GM12872 (cell line): Measurements from ENCODE around the gene EXOC4.

Experiments used
- TF ChIP-seq, protein P1 (sequence below): IDR thresholded peaks from 3 replicates; pipeline ENCODE4 v1.5.1; 2011; ENCODE audit warnings: low read depth, mild to moderate bottlenecking, low read length, moderate library complexity; ENCODE audit not compliant: insufficient read depth

Gene EXOC4

DNA sequence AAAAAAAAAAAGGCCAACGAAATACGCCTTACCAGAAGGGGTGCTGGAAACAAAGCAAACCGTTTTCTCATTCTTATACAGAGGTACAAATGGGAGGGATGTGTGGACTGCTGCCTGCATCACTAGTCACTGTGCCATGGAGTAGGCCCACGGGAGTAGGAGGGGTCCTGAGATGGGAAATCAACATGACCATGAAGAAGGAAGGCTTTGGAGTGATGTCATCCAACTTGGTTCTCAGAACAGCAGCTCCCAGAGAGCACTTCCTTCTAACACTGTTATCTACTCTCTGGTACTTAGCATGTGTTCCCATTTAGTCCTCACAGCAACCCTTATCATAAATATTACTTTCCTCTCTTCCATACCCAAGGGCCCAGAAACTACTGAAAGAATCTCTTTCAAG lies 814.3 kb downstream of the EXOC4 start:
- TF ChIP-seq, protein P1, sequence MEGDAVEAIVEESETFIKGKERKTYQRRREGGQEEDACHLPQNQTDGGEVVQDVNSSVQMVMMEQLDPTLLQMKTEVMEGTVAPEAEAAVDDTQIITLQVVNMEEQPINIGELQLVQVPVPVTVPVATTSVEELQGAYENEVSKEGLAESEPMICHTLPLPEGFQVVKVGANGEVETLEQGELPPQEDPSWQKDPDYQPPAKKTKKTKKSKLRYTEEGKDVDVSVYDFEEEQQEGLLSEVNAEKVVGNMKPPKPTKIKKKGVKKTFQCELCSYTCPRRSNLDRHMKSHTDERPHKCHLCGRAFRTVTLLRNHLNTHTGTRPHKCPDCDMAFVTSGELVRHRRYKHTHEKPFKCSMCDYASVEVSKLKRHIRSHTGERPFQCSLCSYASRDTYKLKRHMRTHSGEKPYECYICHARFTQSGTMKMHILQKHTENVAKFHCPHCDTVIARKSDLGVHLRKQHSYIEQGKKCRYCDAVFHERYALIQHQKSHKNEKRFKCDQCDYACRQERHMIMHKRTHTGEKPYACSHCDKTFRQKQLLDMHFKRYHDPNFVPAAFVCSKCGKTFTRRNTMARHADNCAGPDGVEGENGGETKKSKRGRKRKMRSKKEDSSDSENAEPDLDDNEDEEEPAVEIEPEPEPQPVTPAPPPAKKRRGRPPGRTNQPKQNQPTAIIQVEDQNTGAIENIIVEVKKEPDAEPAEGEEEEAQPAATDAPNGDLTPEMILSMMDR, result no peak

DNA sequence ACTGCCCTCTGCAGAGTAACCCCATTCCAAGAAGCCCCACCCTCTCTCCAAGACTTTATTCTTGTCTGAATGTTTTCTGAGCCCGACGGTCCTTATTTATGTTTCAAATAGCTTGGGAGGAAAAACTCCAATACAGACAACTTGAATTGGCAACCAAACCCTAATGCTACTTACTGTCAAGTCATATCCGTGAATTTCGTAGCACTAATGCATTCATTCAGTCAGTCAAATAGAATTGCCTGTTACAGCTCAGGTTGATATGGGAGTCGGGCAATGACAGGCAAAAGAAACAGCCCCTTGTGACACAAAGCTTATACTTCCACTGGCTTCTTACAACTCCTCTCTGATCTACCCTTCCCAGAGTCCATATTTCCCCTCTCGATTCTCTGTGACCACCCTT lies 815.8 kb downstream of the EXOC4 start:
- TF ChIP-seq, protein P1, result no peak

DNA sequence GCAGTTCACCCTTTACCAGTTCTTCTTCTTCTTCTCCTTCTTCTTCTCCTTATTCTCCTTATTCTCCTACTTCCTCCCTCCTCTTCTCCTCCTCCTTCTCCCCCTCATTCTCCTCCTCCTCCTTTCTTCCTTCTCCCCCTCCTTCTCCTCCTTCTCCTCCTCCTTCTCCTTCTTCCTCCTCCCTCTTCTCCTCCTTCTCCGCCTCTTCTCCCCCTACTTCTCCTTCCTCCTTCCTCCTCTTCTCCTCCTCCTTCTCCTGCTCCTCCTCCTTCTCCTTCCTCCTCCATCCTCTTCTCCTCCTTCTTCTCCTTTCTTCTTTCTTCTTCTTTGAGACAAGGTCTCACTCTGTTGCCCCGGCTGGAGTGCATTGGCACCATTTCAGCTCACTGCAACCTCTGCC lies 816.3 kb downstream of the EXOC4 start:
- TF ChIP-seq, protein P1, result no peak

DNA sequence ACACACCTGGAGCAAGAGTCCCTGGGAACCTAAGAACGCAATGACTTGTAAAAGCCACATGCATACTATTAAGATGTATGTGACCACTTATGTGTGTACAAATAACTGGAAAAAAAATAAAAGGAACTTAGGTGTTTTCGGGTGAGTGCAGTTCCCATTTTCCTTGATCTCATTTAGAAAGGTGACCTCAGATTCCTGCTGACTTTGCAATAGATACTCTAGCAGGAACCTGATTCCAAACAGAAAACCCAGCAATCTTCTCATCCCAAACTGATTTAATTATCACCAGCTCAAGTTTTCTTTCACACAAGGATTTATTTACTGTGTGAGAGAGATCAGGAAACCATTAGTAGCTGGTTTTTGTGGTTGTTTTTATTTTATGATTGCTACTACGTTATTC lies 817.8 kb downstream of the EXOC4 start:
- TF ChIP-seq, protein P1, result no peak

DNA sequence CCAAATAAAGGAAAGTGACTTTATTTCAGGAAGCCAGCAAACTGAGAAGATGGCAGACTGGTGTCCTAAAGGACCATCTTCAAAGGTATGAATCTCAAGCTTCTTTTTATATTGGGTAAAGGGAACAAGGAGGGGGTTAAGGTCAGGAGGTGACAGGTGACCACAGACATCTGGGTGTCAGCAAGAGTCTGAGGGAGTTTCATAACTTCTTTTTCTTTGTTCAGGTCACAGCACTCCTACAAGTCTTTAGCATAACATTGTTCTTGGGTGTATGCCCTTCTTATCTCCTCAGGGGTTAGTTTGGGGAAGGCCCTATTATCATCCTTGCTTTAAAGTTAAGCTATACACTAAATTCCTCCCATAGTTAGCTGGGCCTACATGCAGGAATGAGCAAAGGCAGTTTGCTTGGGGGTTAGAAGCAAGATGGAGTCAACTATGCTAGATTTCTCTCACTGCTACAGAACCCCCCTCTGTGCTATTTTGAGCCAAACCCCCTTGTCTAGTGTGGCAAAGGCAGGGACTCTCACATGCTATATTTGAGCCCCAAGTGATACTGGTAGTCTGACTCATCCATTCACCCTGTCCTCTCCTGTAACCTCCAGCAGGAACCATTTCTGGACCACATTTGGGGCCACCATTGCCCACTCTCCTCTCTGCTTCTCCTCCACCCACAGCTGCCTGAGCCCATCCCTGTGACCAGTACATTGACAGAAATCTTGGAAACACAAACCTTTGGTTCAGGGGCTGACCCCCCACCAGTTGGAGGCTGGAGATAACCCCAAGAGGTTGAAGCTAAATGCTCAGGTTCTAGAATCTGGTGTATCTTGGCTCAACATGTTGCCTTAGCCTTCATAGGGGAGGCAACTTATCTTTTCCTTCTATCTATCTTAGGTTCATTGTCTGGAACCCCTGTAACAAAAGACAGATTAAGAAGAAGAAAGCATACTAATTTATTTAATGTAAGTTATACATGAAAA lies 818.8 kb downstream of the EXOC4 start:
- TF ChIP-seq, protein P1, result no peak

DNA sequence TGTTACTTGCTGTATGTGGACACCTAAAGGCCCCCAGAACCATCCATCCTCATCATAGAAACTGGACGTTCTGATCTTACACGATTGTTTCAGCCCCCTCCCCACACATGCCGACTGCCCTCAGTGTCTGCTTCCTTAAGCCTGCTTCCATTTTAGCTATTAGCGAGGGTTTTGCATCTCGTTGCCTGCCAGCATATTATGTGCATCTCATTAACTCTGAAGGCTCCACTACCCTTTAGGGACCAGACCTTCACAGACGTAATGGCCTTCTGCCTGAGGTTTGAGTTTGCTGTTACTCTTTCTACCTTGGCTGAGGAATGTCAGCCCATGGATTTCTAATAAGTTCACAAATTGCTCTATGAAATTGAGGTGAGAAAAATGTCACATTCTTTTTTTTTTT lies 820.4 kb downstream of the EXOC4 start:
- TF ChIP-seq, protein P1, result no peak

DNA sequence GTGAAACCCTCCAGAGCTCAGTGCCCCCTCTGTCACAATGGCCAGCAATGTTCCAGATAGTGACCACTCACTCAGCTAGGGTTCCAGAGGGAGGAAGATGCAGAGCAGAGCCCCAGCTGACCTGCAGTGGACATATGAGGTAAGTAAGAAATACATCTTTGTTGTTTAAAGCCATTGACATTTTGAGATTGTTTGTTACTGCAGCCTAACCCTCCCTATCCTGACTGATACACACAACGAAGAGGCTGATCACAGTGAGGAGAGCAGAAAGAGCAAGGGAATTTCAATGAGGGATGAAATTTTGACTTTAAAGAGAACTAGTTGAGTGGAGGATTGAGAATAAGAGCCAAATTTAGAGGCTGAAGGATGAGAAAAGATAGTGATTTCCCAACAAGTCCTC lies 822.9 kb downstream of the EXOC4 start:
- TF ChIP-seq, protein P1, result no peak
